GM12878 (cell line): ENCODE data around the gene SCNN1B. TPM values are rescaled to one million over a fixed set of nuclear protein-coding genes. Genes with fewer than 3 reads are reported as not detected.

Experiments used
- ATAC-seq: fragments of 200-7000 bp; cut with Tn5 transposase; 3 replicates; pipeline ENCODE4 v1.9.1; 2020; ENCODE audit warnings: mild to moderate bottlenecking, moderate library complexity
- BruUV-seq: library from RNA; stranded (reverse); fragments of 400-500 nt; replicated peaks from 2 replicates; lab custom pipeline; 2021; lab: Mats Ljungman, UMichigan
- CTCF ChIA-PET: fragments of 300-600 bp; sonication (Branson Sonifier 250); formaldehyde crosslinking; extraction: SDS; loops from one replicate; lab custom pipeline; 2021; ENCODE audit warnings: inconsistent platforms; lab: Yijun Ruan, JAX
- POLR2A ChIA-PET: fragments of 350-600 bp; formaldehyde crosslinking; extraction: SDS; loops from one replicate; lab custom pipeline; 2021; ENCODE audit warnings: inconsistent platforms; lab: Charles Lee
- RAD21 ChIA-PET: fragments of 300-600 bp; sonication (Branson Sonifier 250); formaldehyde crosslinking; loops from one replicate; lab custom pipeline; 2023; ENCODE audit warnings: antibody characterized with exemption; ENCODE audit not compliant: unreplicated experiment; lab: Charles Lee
- SMC1A ChIA-PET: fragments of 300-600 bp; sonication (Branson Sonifier 250); formaldehyde crosslinking; loops from one replicate; lab custom pipeline; 2023; ENCODE audit not compliant: unreplicated experiment, uncharacterized antibody; lab: Charles Lee
- DNase-seq: peaks from one replicate; pipeline ENCODE4 v3.0.0-alpha.2; 2011; ENCODE audit warnings: low read depth, low spot score
- FAIRE-seq: peaks from 3 replicates; lab custom pipeline; 2011; peaks lifted over from hg19 to GRCh38; lab: Jason Lieb, UNC
- H2AFZ ChIP-seq: 2 replicates; pipeline ENCODE4 v1.6.0; 2011; ENCODE audit warnings: low read depth, low read length, control low read depth; ENCODE audit not compliant: control insufficient read depth
- H3K27ac ChIP-seq: 2 replicates; pipeline ENCODE4 v1.5.1; 2011; ENCODE audit warnings: control low read depth; ENCODE audit not compliant: control insufficient read depth, insufficient read depth
- H3K27me3 ChIP-seq, 2 experiments: replicated peaks in 1 of 2; 2 replicates each; pipeline versions ENCODE4 v1.6.0 to v1.6.1; 2011; ENCODE audit warnings: low read length in 1 of 2; ENCODE audit not compliant: control insufficient read depth in 2 of 2, insufficient read depth in 2 of 2
- H3K36me3 ChIP-seq, 2 experiments: 2 replicates each; pipeline ENCODE4 v1.5.1; 2011; ENCODE audit warnings: low read length in 1 of 2; ENCODE audit not compliant: control insufficient read depth in 2 of 2, insufficient read depth in 2 of 2
- H3K4me1 ChIP-seq: 2 replicates; pipeline ENCODE4 v1.6.1; 2011; ENCODE audit warnings: mild to moderate bottlenecking, low read length, moderate library complexity, mixed read lengths; ENCODE audit not compliant: control insufficient read depth, insufficient read depth
- H3K4me2 ChIP-seq: 2 replicates; pipeline ENCODE4 v1.6.0; 2011; ENCODE audit warnings: control low read depth; ENCODE audit not compliant: control insufficient read depth, insufficient read depth
- H3K4me3 ChIP-seq: fragments of 200-600 bp; sonication (generic); 2 replicates; pipeline ENCODE4 v1.5.1; 2016
- H3K79me2 ChIP-seq: 2 replicates; pipeline ENCODE4 v1.6.0; 2011; ENCODE audit warnings: low read length; ENCODE audit not compliant: control insufficient read depth, insufficient read depth
- H3K9ac ChIP-seq: 2 replicates; pipeline ENCODE4 v1.8.0; 2011; ENCODE audit warnings: low read length, control low read depth, mixed read lengths; ENCODE audit not compliant: control insufficient read depth, insufficient read depth
- H3K9me3 ChIP-seq: replicated peaks from 3 replicates; pipeline ENCODE4 v1.5.1; 2011; ENCODE audit warnings: mild to moderate bottlenecking, low read length; ENCODE audit not compliant: control insufficient read depth, insufficient read depth
- H4K20me1 ChIP-seq: 2 replicates; pipeline ENCODE4 v1.6.0; 2011; ENCODE audit not compliant: control insufficient read depth, insufficient read depth
- BACH1 ChIP-seq: fragments of 450-650 bp; IDR thresholded peaks from 2 replicates; pipeline ENCODE4 v1.6.1; 2017; ENCODE audit warnings: mild to moderate bottlenecking, borderline replicate concordance
- BHLHE40 ChIP-seq, 2 experiments: fragments of 450-650 bp in 1 of 2; IDR thresholded peaks; 2 replicates each; pipeline ENCODE4 v1.6.1; 2011 to 2017; ENCODE audit warnings: low read depth in 2 of 2, borderline replicate concordance in 1 of 2, improper control_type of control experiment in 1 of 2, low read length in 1 of 2, mild to moderate bottlenecking in 1 of 2
- CBX5 ChIP-seq: sonication (generic); IDR thresholded peaks from 2 replicates; pipeline ENCODE4 v1.6.1; 2016; ENCODE audit warnings: low read depth, moderate library complexity, mild to moderate bottlenecking, inconsistent platforms
- CREM ChIP-seq: IDR thresholded peaks from 2 replicates; pipeline ENCODE4 v1.6.1; 2014; ENCODE audit warnings: antibody characterized with exemption, low read depth
- GABPA ChIP-seq: IDR thresholded peaks from 2 replicates; pipeline ENCODE4 v1.6.1; 2014; ENCODE audit warnings: antibody characterized with exemption, low read depth, mild to moderate bottlenecking, inconsistent platforms
- MEF2B ChIP-seq: fragments of 450-650 bp; IDR thresholded peaks from 2 replicates; pipeline ENCODE4 v1.6.1; 2018; ENCODE audit warnings: mild to moderate bottlenecking, moderate library complexity; ENCODE audit not compliant: partially characterized antibody, poor library complexity, severe bottlenecking
- NFIC ChIP-seq: IDR thresholded peaks from 2 replicates; pipeline ENCODE4 v1.6.1; 2012; ENCODE audit warnings: low read depth, mild to moderate bottlenecking, inconsistent platforms, low read length, moderate library complexity
- PML ChIP-seq: IDR thresholded peaks from 2 replicates; pipeline ENCODE4 v1.6.1; 2012; ENCODE audit warnings: low read length, inconsistent platforms
- POLR2AphosphoS5 ChIP-seq: IDR thresholded peaks from 2 replicates; pipeline ENCODE4 v1.6.1; 2011; ENCODE audit warnings: mild to moderate bottlenecking, low read length, inconsistent platforms
- RUNX3 ChIP-seq: IDR thresholded peaks from 2 replicates; pipeline ENCODE4 v1.6.1; 2012; ENCODE audit warnings: low read length, inconsistent platforms
- SMAD1 ChIP-seq: fragments of 450-650 bp; IDR thresholded peaks from 2 replicates; pipeline ENCODE4 v1.6.1; 2018; ENCODE audit warnings: mild to moderate bottlenecking, low read depth; ENCODE audit not compliant: partially characterized antibody
- SPI1 ChIP-seq: IDR thresholded peaks from 2 replicates; pipeline ENCODE4 v1.6.1; 2011; ENCODE audit warnings: low read depth, mild to moderate bottlenecking, low read length, moderate library complexity, borderline replicate concordance; ENCODE audit not compliant: insufficient read depth
- WGBS: methylation state at CpG from one replicate; pipeline ENCODE4 v1.1.6; 2016; ENCODE audit warnings: low lambda C conversion rate; ENCODE audit not compliant: insufficient replicate concordance, insufficient coverage; ENCODE audit errors: missing lambda C conversion rate; 5-methylcytosine and 5-hydroxymethylcytosine counted together
- in situ Hi-C: fragments of 300-500 bp; cut with MboI; formaldehyde crosslinking; loops from 9 replicates; pipeline ENCODE4 v1.14.3; 2018; ENCODE audit warnings: mixed read lengths
- intact Hi-C: fragments of 100-400 bp; cut with micrococcal nuclease; formaldehyde crosslinking; loops from one replicate; pipeline ENCODE4 v1.14.2; 2022; ENCODE audit not compliant: unreplicated experiment
- polyA plus RNA-seq, 11 experiments: library from polyadenylated mRNA; depleted of rRNA in 4 of 11; unstranded in 6 of 11; stranded (reverse) in 5 of 11; fragments of >200 nt; fragmentation: Nextera tagmentation in 4 of 11; fragmentation: Illumina TruSeq in 1 of 11; extraction: Ambion mirVana in 4 of 11; extraction: Trizol in 1 of 11; gene quantifications; 1 replicate in 1 of 11; 2 replicates in 10 of 11; pipeline versions ENCODE4 v1.2.1 to v1.2.3, GENCODE V29; 2011 to 2016; ENCODE audit warnings: inconsistent platforms in 2 of 11, missing spikeins in 2 of 11, low read depth in 1 of 11
- total RNA-seq, 4 experiments: library from RNA; depleted of rRNA in 3 of 4; stranded (reverse); fragments of >200 nt in 3 of 4; fragmentation: Illumina TruSeq in 1 of 4; extraction: Trizol in 1 of 4; gene quantifications; 2 replicates each; pipeline versions ENCODE4 v1.2.1 to v1.2.3, GENCODE V29; 2013 to 2021
- TF ChIP-seq, protein P1 (sequence below): fragments of 150-350 bp; IDR thresholded peaks from 2 replicates; pipeline ENCODE4 v1.6.1; 2014; ENCODE audit warnings: mild to moderate bottlenecking, low read depth, low read length

SCNN1B gene
- total and polyA plus RNA-seq, 10 of the 15 experiments (the other 5 are each of a cell fraction or from before 2014, with no cell fraction given): 0.28 to 1.5 (median 0.64) TPM

DNA sequence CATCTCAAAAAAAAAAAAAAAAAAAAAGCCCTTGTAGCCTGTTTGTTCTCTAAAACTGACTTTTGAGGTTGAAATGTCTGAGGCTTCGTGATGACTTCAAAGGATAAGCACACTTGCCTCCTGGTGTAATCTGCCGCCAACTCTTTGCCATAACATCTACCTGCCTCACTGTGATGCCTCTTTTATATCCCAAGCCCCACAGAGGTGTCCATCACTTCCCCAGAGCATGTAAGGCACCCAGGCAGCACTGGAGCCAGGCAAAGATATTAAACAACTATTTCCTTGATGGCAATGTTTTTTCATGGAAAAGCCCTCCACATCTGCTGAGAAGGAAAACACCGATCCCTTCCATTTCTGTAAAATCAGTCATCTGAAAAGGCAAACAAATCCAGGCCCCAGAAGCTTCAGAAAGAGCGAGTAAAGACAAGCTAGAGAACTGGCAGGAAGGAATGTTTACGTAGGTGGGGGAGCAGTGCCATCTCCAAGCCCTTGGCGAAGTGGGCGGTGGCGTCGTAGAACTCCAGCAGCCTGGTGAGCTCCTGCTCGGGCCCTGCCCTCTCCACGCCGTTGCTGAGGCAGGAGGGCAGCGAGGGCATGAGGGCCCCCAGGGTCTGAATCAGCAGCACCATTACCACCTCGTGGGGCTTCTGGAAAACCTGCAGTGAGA, 122.3 kb downstream of the SCNN1B start:
- Histone ChIP-seq H3K27ac (no peak overlapping the region), H3K9ac (no peak overlapping the region), H2AFZ (no peak overlapping the region), H3K4me3 (no peak overlapping the region), H4K20me1 (no peaks in the 10 kb centered on the region), H3K4me2 (no peak overlapping the region), H3K27me3 (no peaks in the 10 kb centered on the region), H3K36me3 (peaks cover 0 to 4% of the 10 kb centered on the region in 2 experiments; a peak in 3 of 4 replicates), H3K79me2 (no peaks in the 10 kb centered on the region), H3K9me3 (no peaks in the 10 kb centered on the region), H3K4me1 (no peaks in the 10 kb centered on the region)
- ATAC-seq (no peak), FAIRE-seq (no peak), DNase-seq (no peak)
- in situ Hi-C loops: no loop called here
- no TSS peak for BruUV-seq
- ChIA-PET RAD21 (no interaction called here), SMC1A (interaction anchor here (0.6 to 4.7 kb wide), 3 partner anchors 9 to 84 kb away, joined by 3 to 31 read pairs (median 8); no protein-coding TSS in a partner anchor), CTCF (interaction anchor here (0.8 to 1.6 kb wide), 2 partner anchors 9 to 11 kb away, joined by 3 to 8 read pairs; no protein-coding TSS in a partner anchor), POLR2A (interaction anchor here (0.7 kb wide), 2 partner anchors 90 to 289 kb away, joined by 3 to 11 read pairs; no protein-coding TSS in a partner anchor)
- 79% methylated on average over 14 of the region's 14 CpGs for WGBS
- intact Hi-C loops: no loop called here
- TF ChIP-seq PML (no peak), MEF2B (no peak), NFIC (no peak), BHLHE40 (IDR thresholded peaks at IDR 0.05; ENCODE audit: borderline replicate concordance in 1 of 2, low read depth in 2 of 2, low read length in 1 of 2) (no peak), SMAD1 (no peak), CBX5 (no peak), SPI1 (no peak), POLR2AphosphoS5 (no peak), CREM (no peak), RUNX3 (no peak), GABPA (no peak), BACH1 (no peak)
- TF ChIP-seq, protein P1, sequence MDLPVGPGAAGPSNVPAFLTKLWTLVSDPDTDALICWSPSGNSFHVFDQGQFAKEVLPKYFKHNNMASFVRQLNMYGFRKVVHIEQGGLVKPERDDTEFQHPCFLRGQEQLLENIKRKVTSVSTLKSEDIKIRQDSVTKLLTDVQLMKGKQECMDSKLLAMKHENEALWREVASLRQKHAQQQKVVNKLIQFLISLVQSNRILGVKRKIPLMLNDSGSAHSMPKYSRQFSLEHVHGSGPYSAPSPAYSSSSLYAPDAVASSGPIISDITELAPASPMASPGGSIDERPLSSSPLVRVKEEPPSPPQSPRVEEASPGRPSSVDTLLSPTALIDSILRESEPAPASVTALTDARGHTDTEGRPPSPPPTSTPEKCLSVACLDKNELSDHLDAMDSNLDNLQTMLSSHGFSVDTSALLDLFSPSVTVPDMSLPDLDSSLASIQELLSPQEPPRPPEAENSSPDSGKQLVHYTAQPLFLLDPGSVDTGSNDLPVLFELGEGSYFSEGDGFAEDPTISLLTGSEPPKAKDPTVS: no peak
